Hematopoietic multipotent progenitor cell treated with erythropoietin and hydrocortisone succinate and interleukin-3 and kit ligand, for 8 days (in vitro differentiated cells): Measurements from ENCODE around the gene RNF17.
"Not testable (repeated sequence)": the region's sequence is repeated elsewhere in the genome, so short reads cannot be mapped to it uniquely, and the experiment has no call there.

ENCODE experiments used
- DNase-seq: peaks from one replicate; pipeline ENCODE4 v3.0.0-alpha.2; 2015

The RNF17 gene, protein sequence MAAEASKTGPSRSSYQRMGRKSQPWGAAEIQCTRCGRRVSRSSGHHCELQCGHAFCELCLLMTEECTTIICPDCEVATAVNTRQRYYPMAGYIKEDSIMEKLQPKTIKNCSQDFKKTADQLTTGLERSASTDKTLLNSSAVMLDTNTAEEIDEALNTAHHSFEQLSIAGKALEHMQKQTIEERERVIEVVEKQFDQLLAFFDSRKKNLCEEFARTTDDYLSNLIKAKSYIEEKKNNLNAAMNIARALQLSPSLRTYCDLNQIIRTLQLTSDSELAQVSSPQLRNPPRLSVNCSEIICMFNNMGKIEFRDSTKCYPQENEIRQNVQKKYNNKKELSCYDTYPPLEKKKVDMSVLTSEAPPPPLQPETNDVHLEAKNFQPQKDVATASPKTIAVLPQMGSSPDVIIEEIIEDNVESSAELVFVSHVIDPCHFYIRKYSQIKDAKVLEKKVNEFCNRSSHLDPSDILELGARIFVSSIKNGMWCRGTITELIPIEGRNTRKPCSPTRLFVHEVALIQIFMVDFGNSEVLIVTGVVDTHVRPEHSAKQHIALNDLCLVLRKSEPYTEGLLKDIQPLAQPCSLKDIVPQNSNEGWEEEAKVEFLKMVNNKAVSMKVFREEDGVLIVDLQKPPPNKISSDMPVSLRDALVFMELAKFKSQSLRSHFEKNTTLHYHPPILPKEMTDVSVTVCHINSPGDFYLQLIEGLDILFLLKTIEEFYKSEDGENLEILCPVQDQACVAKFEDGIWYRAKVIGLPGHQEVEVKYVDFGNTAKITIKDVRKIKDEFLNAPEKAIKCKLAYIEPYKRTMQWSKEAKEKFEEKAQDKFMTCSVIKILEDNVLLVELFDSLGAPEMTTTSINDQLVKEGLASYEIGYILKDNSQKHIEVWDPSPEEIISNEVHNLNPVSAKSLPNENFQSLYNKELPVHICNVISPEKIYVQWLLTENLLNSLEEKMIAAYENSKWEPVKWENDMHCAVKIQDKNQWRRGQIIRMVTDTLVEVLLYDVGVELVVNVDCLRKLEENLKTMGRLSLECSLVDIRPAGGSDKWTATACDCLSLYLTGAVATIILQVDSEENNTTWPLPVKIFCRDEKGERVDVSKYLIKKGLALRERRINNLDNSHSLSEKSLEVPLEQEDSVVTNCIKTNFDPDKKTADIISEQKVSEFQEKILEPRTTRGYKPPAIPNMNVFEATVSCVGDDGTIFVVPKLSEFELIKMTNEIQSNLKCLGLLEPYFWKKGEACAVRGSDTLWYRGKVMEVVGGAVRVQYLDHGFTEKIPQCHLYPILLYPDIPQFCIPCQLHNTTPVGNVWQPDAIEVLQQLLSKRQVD (N-terminal part only)

DNA sequence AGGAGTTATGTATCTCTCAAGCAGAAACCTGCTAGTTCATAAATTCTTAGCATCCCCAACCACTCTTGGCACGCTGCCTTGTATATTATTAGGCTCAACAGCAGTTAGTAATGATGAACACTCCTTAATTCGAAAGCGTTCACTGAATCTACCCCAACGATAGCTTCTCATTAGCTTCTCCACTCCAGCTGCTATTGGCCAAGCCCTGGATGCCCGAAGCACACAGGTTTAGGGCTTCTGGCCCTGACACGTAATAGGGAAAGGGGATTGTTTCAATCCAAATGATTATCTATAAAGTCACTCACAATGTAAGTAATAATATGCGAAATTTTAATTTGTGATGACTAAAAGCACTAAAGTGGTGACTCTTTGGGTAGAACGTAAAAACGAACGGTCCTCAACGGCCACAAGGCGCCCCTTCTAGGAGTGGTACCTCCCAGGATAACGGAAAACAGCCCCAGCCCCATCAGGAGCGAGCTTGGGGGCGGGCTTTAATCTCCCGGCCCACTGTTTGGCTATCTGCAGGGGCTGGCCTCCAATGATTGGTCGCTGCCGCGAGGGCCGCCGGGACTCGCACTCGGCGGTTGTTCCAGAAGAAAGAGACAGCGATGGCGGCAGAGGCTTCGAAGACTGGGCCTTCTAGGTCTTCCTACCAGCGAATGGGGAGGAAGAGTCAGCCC is at the start of gene RNF17:
RNF17 (plus strand) TSS at position 574 of the 680 bp plus-strand sequence; CDS start at position 609, 35 bp downstream.
- DNase-seq: no peak

DNA sequence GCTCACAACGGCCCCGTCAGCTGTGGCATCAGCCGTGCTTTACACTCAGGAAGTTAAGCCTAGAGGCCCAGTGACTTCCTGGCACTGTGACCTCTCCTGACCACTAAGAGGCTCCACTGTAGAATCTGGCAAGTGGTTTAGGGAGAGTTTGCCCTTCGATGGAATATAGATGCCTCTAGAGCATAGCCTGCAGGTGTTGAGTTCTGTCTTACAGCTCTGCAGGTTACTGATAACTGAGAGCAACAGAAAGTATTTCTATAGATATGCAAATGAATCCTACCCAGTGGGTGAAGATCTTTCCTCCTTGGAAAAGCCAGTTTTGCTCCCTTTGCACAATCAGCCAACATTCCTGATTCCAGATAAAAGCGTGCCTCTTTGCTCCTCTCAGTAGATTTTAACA is 48.0 kb upstream of the RNF17 start:
- no peak for DNase-seq

DNA sequence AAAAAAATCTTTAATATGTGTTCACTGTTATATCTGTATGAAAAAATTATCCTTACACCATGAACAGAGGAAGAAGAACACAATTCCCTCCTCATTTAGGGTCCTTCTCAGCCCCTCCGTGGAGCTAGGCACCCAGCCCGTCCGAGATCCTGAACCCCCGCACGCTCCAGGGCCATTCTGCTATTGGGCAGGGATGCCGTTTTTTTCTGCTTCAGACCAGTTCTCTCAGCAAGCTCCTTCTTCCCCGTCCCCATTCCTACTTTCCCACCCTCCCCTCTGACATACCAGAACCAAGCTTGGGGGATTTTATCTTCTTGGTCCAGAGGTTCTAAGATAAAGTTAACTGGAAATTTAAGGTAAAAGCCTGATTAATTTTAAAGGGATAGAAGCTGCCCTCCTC is 47.5 kb upstream of the RNF17 start:
- DNase-seq: no peak

DNA sequence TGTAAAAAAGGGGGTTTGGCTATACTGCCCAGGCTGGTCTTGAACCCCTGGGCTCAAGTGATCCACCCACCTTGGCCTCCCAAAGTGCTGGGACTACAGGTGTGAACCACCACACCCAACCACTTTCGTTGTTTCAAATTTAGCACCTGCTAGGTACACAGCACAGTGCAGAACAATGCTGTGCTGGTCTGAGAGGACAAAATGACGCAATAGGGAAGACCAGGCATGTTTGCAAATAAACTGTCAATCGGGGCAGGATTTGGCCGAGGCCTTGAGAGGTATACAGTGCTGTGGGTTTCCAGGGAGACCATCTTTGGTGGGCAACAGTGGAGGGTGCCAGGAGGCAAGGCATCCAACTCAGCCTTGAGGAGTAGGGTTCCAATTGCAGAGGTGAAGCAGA is 46.8 kb upstream of the RNF17 start:
- no peak for DNase-seq

DNA sequence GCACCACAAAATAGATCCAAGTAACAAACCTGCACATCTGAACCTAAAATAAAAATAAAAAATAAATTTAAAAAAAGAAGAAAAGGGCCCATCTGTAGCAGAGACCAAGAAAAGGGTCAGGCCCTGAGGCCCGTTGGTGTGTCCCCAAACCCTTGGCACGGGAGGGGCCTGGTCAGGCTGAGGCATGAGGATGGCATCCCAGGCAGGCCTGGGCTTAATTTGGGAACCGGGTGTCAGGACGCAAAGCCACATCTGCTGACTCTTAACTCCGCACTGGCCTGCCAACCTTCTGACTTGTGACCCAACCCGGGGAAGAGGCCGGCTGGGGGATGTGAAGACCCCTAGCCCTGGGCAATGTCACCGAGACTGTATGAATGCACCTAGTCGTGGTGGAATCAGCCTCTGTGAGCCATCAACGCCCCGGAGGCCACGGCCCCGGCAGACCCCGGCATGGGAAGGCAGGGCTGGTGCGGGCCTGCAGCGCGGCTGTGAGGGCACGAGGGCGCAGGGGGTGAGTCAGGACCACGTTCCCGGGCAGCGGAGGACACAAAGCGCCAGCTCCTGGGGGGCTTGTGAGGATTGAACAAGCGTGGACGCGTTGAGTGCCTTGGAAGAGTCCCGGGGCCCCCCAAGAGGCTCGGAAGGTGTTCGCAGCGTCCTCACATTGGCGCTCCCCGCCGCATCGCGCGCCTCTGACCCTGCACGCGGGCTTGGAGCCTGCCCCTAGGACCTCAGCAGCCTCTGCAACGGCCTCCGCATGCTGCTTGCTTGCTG is 45.6 kb upstream of the RNF17 start:
- DNase-seq: no peak

DNA sequence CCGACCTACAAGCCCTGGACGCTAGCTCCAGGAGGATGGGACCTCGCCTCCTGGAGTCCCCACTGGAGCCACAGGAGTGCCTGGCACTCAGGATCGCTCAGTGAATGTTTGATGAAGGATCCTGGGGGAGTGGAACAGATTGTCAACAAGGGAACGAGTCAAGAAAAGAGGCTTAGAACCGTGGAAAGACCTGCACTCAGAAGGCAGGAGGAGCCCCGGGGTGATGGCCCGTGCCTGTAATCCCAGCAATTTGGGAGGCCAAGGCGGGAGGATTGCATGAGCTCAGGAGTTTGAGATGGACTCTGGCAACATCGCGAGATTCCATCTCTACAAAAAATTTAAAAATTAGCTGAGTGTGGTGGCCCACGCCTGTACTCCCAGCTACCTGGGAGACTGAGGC is 44.8 kb upstream of the RNF17 start:
- DNase-seq: no peak

DNA sequence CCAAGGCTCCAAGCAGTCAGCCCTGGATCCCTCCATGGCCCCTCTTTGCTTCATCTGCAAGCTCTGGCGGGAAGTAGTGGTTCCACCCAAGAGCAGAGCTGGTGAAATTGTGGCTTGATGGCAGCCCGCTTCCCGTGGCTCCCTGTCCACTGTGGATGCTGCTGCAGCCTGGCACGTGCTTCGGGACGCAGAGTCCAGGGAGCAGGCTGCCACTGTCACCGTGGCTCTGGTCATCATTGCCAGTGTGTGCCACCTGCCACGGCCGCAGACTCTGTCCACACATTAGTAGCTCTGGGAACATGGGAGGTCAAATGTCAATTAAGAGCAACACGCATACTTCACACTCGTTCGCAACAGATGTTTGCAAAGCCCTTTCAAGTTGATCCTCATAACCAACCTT is 40.8 kb upstream of the RNF17 start:
- no peak for DNase-seq

DNA sequence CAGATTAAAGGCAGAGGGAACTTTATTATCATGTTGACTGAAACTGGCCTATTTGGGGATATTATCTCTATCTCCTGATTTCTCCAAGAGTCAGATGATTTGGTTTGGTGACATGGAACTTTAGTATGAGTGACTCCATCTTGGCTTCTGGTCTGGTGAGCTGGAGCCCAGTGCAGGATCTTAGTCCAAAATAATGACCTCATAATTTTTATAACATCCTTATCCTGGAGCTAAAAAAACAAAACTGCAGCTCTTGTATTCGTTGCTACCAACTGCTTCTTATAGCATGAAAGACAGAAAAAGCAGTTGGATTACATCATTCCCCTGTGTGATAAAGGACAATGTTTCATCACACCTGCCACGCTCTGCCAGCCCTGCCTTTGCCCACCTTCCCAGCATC is 39.3 kb upstream of the RNF17 start:
- DNase-seq: no peak

DNA sequence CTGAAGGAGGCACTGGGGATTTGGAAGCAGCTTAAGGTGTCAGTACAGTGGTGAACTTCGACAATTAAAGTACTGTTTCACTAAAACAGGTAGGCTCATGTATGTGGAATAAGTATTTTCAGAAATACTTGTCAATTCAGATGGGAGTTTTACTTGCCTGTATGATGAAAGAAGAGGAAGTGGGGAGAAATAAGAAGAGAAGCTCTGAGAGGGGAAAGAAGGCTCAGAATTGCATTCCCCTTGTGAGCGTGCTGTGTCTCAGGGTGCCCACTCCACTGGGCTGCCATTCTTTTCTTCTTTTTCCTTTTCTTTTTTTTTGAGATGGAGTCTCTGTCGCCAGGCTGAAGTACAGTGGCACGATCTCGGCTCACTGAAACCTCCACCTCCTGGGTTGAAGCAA is 38.6 kb upstream of the RNF17 start:
- DNase-seq: no peak

DNA sequence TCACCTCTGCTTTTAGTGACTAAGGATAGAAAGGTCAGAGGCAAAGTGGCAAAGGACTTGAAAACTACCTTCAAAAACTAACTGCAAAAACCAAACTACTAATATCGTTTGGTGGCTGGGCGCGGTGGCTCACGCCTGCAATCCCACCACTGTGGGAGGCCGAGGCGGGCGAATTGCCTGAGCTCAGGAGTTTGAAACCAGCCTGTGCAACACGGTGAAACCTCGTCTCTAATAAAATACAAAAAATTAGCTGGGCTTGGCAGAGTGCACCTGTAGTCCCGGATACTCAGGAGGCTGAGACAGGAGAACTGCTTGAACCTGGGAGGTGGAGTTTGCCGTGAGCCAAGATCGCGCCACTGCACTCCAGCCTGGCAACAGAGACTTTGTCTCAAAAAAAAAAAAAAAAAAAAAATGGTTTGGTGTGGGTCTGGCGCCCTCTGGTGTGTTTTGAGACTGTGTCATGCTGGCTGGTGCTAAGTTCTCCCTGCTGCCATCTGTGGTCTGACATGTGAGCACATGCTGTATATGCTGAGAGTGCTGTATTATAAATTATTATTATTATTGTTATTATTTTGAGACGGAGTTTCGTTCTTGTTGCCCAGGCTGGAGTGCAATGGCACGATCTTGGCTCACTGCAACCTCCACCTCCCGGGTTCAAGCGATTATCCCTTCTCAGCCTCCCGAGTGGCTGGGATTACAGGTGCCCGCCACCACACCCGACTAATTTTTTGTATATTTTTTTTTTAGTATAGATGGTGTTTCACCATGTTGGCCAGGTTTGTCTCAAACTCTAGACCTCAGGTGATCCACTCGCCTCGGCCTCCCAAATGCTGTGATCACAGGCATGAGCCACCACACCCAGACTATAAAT is 36.0 kb upstream of the RNF17 start:
- DNase-seq: peak; percentile 88

DNA sequence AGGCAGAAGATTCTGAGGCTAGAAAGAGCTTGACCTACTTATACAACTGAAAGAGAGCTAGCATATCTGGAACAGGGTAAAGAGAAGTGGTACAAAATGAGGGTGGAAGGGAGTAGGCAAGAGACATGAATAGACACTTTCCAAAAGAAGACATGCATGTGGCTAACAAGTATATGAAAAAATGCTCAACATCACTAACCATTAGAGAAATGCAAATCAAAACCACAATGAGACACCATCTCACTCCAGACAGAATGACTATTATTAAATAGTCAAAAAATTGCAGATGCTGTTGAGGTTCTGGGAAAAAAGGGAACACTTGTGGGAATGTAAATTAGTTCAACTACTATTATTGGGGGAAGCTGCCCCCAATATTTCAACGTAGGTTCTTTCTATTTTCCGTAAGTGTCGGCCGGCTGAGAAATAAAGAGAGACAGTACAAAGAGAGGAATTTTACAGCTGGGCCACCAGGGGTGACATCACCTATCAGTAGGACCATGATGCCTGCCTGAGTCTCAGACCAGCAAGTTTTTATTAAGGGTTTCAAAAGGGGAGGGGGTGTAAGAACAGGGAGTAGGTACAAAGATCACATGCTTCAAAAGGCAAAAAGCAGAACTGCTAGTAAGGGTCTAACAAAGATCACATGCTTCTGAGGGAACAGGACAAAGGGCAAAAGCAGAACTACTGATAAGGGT is 32.9 kb upstream of the RNF17 start:
- not testable (repeated sequence) for DNase-seq

DNA sequence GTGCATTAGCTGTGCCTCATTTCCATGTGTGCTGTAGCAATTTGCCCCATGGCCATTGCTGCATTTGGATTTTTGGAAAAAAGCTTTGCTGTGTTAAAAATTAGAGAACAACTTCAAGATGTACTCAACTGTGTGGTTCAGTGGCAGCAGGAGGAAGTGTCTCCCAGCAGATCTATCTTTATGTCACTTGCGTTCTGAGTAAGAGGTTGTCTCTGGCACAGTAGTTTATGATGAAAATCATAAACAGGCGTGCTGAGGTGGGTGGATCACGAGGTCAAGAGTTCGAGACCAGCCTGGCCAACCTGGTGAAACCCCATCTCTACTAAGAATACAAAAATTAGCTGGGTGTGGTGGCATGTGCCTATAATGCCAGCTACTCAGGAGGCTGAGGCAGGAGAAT is 29.0 kb upstream of the RNF17 start:
- DNase-seq: no peak

DNA sequence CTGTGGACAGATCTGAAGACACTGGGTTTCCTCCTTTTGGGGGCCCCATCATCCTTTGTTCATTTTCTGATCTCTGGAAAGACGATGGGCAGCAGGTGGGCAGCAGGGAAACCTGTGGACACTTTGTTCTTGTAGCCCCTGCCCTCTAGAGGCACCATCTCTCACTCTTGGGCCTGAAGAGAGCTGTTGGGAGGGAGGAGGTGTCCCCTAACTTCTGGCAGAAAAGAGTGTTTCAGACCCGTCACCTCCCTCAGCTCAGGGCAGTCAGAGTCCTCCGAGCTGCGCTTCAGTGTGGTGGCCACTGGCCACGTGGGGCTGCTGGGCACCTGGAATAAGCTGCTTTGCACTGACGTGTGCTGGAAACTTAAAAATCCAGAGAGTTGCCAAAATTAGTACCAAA is 26.9 kb upstream of the RNF17 start:
- no peak for DNase-seq

DNA sequence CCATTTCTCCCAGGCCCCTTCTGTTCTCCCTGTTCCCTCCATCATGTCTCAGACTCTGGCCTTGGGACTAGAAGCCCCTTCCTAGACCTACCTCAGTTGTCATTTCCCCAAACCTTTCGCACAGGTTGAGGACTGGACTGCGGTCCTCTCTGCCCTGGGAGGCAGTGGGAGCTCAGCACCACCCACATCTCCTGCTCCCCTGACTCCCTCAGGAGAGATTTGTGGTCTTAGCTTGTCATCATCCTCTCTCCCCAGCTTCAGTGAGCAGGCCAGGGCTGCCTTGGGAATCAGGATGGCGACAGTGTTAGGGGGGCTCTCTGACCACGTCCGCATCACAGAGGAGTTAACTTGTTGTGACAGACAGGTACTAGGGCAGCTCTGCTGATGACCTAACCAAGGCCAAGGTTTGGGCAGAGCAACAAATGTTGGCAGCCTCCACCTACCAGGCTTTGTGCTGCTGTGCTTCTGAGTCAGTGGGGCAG is 25.6 kb upstream of the RNF17 start:
- no peak for DNase-seq

DNA sequence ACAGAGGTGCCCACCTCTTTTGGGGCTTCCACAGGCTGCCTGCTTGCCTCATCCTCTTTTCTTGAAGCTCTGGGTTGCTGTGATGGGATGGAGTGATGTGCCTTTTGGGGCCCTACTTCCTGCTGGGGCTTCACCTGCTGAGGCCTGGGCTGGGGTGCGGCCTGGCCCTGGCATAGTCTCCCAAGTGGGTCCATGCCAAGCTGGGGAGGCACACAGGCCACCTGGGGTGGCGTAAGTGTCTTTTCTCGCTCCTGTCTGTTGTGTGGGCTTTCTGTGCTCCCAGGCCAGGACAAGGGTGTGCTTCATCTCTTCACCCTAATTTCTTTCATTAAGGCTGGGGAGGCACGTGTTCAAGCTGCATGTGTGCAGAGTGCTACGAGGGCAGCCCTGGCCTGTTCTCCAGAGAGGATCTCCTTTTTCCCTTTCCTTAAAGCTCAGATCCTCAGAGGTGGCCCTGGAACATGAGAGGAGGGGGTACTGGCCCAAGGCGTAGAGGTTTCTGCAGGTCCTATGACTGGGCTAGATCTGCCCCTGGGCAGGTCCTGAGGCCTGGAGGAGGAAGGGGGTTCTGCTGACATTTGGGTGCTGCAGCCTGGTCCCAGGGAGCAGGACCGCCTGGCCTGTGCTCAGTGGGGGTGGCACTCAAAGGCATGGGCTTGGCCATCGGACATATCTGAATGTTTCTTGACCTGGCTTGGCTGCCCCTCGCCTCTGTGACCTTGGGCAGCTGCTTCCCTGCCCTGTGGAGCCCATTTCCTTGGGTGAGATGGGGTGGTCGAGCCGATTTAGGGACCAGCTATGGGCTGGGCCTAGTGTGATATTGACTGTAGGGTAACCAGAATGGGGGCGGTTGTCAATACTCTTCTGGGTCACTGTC is 23.7 kb upstream of the RNF17 start:
- no peak for DNase-seq

DNA sequence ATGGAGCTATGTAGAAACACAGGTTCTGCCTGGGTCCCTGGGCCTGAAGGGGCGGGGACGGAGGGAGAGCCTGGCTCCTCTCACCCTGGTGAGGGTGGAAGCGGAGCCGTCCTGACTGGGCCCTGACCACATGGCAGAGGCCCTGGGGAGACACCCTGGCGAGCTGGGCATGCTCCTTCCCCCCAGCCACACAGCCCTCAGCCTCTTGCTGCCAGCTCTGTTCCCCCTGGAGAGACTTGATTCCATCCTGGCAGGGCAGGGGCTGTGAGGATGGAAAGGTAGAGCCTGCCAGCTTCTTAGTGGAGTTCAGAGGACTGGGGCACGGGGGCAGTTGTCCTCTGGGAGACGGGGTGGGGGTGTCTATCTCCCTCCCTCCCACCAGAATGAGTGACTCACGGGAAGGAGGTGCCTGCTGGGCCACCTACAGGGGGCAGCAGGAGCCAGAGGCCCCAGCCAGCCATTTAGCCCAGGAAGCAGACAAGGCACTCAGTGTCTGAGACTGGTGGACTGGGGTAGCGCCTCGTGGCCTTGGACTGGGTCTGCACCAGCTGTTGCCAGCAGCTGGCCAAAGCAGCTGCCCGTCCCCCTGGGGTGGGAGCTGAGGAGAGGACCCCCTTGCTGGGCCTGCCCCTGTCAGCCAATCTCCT is 22.8 kb upstream of the RNF17 start:
- DNase-seq: peak; percentile 31

DNA sequence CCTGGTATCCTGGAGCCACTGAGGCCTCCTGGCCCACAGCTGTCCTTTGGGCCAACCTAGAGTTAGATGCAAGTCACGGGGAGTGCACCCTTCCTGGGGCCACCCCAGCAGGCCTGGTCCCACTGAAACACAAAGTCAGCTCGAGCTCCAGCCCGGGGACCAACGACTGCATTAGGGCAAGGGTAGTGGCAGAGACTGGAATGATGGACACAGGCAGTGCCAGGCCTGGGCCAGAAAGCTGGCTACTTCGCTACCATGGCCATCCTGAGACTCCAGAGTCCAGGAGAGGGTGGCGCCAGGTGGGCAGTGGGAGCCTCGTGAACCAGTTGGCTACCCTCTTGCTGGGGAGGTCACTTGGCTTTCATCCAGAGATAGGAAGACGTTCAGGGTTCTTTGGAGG is 22.2 kb upstream of the RNF17 start:
- no peak for DNase-seq

DNA sequence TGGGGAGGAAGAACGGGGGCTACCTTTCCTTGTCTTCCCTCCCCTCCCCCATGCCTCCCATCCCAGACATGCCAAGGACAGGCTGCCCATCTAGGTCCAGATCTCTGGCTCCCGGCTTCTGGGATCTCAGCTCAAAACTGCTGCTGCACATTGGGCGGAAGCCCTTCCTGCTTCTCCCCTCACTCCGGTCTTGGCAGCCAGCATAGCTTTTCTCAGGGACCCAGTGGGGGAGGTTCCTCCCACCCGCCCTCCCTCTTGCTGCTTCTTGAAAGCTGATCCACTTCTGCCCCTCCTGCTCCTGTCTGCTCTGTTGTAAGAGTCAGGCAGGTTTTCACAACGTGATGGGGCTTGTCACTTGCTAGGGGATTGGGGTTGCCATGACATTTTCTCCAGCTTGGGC is 21.7 kb upstream of the RNF17 start:
- DNase-seq: no peak
